HAP-1 (cell line): ENCODE results near the gene SPG7.
A peak's percentile ranks its signal among the peaks of the same experiment; 100 is the strongest.
"Not testable (repeated sequence)": the region's sequence is repeated elsewhere in the genome, so short reads cannot be mapped to it uniquely, and the experiment has no call there.

Source experiments
- DNase-seq, 2 experiments: peaks; one replicate each; pipeline ENCODE4 v3.0.0-alpha.2; 2016 to 2020; ENCODE audit warnings: low spot score in 2 of 2
- H3K27me3 ChIP-seq: fragments of 250-450 bp; sonication (Bioruptor Pico); 2 replicates; pipeline ENCODE4 v1.5.1; 2020; ENCODE audit warnings: low read depth, mild to moderate bottlenecking, moderate library complexity
- H3K36me3 ChIP-seq: fragments of 250-450 bp; sonication (Bioruptor Pico); replicated peaks from 2 replicates; pipeline ENCODE4 v1.5.1; 2020; ENCODE audit warnings: mild to moderate bottlenecking
- H3K4me1 ChIP-seq: fragments of 250-450 bp; sonication (Bioruptor Pico); 2 replicates; pipeline ENCODE4 v1.5.1; 2020; ENCODE audit warnings: mild to moderate bottlenecking
- H3K4me3 ChIP-seq: fragments of 250-450 bp; sonication (Bioruptor Pico); 2 replicates; pipeline ENCODE4 v1.5.1; 2020; ENCODE audit warnings: mild to moderate bottlenecking, moderate library complexity
- H3K9me3 ChIP-seq: fragments of 250-450 bp; sonication (Bioruptor Pico); 2 replicates; pipeline ENCODE4 v1.5.1; 2020; ENCODE audit warnings: mild to moderate bottlenecking, moderate library complexity
- in situ Hi-C: fragments of 300-500 bp; cut with MboI; formaldehyde crosslinking; loops from 3 replicates; pipeline ENCODE4 v1.14.3; 2020; ENCODE audit warnings: low sequenced_read_pairs, inconsistent platforms, mixed read lengths

Gene SPG7

DNA sequence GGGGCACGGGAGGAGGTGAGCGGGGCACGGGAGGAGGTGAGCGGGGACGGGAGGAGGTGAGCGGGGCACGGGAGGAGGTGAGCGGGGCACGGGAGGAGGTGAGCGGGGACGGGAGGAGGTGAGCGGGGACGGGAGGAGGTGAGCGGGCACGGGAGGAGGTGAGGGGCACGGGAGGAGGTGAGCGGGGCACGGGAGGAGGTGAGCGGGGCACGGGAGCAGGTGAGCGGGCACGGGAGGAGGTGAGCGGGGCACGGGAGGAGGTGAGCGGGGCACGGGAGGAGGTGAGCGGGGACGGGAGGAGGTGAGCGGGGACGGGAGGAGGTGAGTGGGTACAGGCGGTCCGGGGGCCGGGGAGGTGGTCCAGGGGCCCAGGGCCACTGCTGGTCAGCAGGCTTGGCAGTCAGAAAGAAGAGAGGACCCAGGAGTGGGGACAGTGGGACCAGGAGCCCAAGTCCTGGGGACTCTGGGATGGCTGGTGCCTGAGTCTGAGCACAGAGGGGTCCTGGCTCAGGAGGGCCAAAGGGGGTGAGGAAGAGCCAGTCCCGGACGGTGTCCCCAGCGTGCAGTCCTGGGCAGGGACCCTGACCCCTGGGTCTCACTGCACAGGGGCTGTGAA, 62.9 kb downstream of the SPG7 start:
- H3K4me1 ChIP-seq, DNase-seq, H3K9me3 ChIP-seq, H3K27me3 ChIP-seq, H3K36me3 ChIP-seq, H3K4me3 ChIP-seq: not testable (repeated sequence)
- in situ Hi-C loops, result loop anchor here (25.0 kb wide), 1 partner anchor 759 kb away; the partner anchor contains the start of genes APRT and CDT1

GRCh38 chr16:89571636-89572035, 63.4 kb downstream of the SPG7 start:
- Histone ChIP-seq H3K4me1 (peaks cover 6% of the 10 kb centered on the region), H3K9me3 (no peaks in the 10 kb centered on the region), H3K36me3 (no peaks in the 10 kb centered on the region), H3K4me3 (no peak overlapping the region), H3K27me3 (no peaks in the 10 kb centered on the region)
- DNase-seq, result no peak
- in situ Hi-C loops, result loop anchor here (25.0 kb wide), 1 partner anchor 759 kb away; the partner anchor contains the start of genes APRT and CDT1

- H3K36me3 ChIP-seq, result peaks cover 3% of the 10 kb centered on the region
- in situ Hi-C loops, result loop anchor here (25.0 kb wide), 1 partner anchor 760 kb away; the partner anchor contains the start of genes APRT and CDT1
Measured at GRCh38 chr16:89572073-89572484, 63.9 kb downstream of the SPG7 start.

GRCh38 chr16:89572485-89573205, 64.4 kb downstream of the SPG7 start:
- in situ Hi-C loops, result loop anchor here (25.0 kb wide), 1 partner anchor 760 kb away; the partner anchor contains the start of genes APRT and CDT1
- H3K36me3 ChIP-seq, result peaks cover 8% of the 10 kb centered on the region
- no peaks in the 10 kb centered on the region for H3K9me3 ChIP-seq
- peaks cover 6% of the 10 kb centered on the region for H3K4me1 ChIP-seq
- no peaks in the 10 kb centered on the region for H3K27me3 ChIP-seq
- DNase-seq, result no peak
- H3K4me3 ChIP-seq, result no peak overlapping the region

More at GRCh38 chr16:89572073-89572484, 63.9 kb downstream of the SPG7 start:
- Histone ChIP-seq H3K4me3 (no peak overlapping the region), H3K9me3 (no peaks in the 10 kb centered on the region), H3K27me3 (no peaks in the 10 kb centered on the region), H3K4me1 (peaks cover 6% of the 10 kb centered on the region)
- DNase-seq, result no peak

DNA sequence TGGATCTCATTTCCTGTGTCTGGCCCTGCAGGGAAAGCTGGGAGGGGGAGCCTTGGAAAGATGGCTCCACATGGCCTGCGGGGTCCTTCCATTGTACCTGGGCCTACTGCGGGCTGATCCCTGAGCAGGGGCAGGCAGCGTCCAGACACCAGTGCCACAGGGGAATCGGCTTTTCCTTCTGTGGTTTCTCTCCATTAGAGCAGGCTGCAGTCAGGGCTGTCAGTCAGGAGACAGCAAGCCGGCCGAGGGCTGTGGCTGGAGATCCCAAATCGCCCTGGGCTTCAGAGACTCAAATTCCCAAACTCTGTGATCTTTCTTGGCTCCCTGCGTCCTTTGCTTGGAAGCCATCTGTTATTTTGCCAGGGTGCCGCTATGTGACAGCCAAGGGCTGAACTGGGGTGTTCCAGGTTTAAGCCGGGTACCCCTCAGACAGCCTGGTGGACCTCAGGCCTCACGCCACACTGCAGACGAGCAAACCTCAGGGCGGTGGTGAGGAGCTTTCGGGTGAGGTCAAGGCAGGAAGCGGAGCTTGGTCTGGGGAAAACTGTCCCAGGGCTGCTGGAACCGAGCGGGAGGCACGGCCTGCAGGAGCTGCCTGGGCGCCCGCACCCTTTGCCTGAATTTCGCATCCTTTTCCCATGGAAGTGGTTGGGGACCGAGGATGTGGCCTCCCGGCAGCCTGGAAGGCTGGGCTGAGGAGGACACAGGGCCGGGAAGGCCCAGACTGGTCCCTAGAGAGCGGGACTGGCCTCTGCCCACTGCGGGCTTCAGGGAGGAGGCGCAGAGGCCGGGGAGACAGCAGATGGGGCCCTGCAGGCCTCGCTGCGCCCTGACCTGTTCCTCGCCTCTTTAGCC, 65.8 kb downstream of the SPG7 start:
- Histone ChIP-seq H3K36me3 (peaks cover 21% of the 10 kb centered on the region), H3K4me3 (peak overlapping the region; percentile 47), H3K27me3 (no peaks in the 10 kb centered on the region), H3K4me1 (peaks cover 6% of the 10 kb centered on the region), H3K9me3 (no peaks in the 10 kb centered on the region)
- in situ Hi-C loops, result loop anchor here (25.0 kb wide), 1 partner anchor 762 kb away; the partner anchor contains the start of genes APRT and CDT1
- DNase-seq, result no peak

DNA sequence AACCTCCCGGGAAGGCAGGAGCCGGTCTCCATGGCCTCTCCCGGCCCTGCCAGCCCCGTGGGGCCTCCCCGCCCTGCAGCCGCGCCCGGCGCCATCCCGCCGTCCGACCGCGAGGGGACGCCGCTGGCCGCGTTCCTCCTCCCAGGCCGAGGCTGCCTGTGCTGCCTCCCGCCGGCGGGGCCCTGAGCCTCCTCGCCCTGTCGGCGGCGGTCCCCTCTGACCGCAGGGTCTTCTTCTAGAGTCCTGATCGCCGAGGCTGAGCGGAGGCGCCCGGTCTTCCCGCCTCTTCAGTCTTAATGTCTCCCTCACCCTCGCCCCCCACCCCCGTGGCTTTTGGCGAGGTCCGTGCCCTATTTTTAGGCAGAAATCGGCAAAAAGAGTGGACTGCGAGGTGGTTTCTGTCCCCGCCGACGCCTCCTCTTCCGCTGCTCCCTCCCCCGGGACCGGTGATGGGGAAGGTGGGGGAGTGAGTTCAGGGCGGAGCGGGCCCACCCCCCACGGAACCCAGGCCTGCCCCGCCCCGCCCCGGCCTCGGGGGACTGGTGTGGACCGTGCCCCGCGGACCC, 66.6 kb downstream of the SPG7 start:
- DNase-seq, result peak; percentile 71 to 85
- H3K4me3 ChIP-seq, result peak overlapping the region; percentile 47
- in situ Hi-C loops, result loop anchor here (25.0 kb wide), 1 partner anchor 762 kb away; the partner anchor contains the start of genes APRT and CDT1

GRCh38 chr16:89575247-89576152, 67.3 kb downstream of the SPG7 start, which contains the start of gene CPNE7:
Gene CPNE7, plus strand, starts transcription at chr16:89575758. Its CDS starts 140 bp downstream, at chr16:89575898.
- no peaks in the 10 kb centered on the region for H3K9me3 ChIP-seq
- peak within 1 kb of the TSS; percentile 58 for H3K4me3 ChIP-seq
- in situ Hi-C loops, result no loop called here
- peaks cover 6% of the 10 kb centered on the region for H3K4me1 ChIP-seq
- peaks cover 24% of the 10 kb centered on the region for H3K36me3 ChIP-seq
- peak; percentile 32 to 68 for DNase-seq
- H3K27me3 ChIP-seq, result no peaks in the 10 kb centered on the region

More for the DNA sequence above, 66.6 kb downstream of the SPG7 start:
- peaks cover 6% of the 10 kb centered on the region for H3K4me1 ChIP-seq
- H3K9me3 ChIP-seq, result no peaks in the 10 kb centered on the region
- H3K36me3 ChIP-seq, result peaks cover 24% of the 10 kb centered on the region
- H3K27me3 ChIP-seq, result no peaks in the 10 kb centered on the region

DNA sequence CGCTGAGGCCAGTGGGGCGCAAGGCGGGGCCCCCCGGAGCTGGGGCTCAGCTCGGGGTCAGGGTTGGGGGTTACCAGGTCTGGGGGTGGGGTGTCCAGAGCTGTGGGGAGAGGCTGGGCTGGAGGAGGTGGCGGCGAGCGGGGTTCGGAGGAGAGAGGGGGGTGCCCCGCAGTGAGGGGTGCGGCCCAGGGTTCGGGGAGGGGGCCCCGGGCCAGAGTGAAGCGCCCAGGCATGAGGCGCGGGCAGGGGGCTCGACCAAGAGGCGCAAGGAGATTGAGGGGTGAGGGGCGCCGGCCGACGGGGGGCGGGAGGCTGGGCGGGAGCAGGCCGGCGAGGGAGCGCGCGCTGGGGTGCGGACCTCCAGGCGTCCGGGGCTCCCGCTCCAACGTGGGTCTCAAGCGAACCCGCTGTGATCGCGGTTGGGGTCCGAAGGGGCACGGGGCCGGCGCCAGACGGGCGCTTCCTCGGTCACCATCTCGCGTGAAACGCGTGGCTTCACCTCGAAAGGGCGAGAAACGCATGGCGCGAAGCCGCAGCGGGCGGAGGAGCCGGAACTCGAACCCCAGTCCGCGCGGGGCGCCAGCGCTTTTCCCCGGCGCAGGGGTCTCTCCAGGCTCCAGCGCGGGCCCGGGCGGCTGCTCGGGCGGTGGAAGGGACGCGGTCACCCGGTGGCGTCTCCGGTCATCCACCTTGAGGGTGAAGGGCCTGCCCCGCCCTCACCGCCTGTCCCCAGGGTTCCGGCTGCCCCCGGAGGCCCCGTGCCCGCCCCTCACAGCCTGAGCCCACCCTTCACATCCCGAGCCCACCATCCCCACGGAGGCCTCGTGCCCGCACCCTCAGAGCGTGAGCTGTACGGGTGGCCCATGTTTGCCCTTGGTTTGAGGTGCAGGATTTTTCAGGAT, 68.2 kb downstream of the SPG7 start:
- H3K4me3 ChIP-seq, result peak overlapping the region; percentile 58

GRCh38 chr16:89577055-89577759, 69.0 kb downstream of the SPG7 start:
- H3K4me3 ChIP-seq, result peak overlapping the region; percentile 58
- in situ Hi-C loops, result no loop called here

More for the DNA sequence above, 68.2 kb downstream of the SPG7 start:
- Histone ChIP-seq H3K9me3 (no peaks in the 10 kb centered on the region), H3K4me1 (peaks cover 6% of the 10 kb centered on the region), H3K36me3 (peaks cover 29% of the 10 kb centered on the region), H3K27me3 (no peaks in the 10 kb centered on the region)
- in situ Hi-C loops, result no loop called here
- peak in 1 of 2 experiments; percentile 17 for DNase-seq

DNA sequence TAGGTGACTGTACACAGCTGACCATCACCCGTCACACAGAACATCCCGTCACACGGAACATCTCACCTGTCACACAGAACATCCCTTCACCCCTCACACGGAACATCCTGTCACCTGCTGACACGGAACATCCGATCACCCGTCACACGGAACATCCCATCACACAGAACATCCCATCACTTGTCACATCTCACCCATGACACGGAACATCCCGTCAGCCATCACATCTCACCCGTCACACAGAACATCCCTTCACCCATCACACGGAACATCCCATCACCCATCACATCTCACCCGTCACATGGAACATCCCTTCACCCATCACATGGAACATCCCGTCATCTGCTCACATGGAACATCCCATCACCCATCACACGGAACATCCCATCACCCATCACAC, 71.1 kb downstream of the SPG7 start:
- H3K9me3 ChIP-seq, result no peaks in the 10 kb centered on the region
- peaks cover 58% of the 10 kb centered on the region for H3K36me3 ChIP-seq
- peaks cover 2% of the 10 kb centered on the region for H3K4me1 ChIP-seq
- H3K4me3 ChIP-seq, result no peak overlapping the region
- no peaks in the 10 kb centered on the region for H3K27me3 ChIP-seq
- in situ Hi-C loops, result no loop called here
- no peak for DNase-seq

More at GRCh38 chr16:89577055-89577759, 69.0 kb downstream of the SPG7 start:
- Histone ChIP-seq H3K27me3 (no peaks in the 10 kb centered on the region), H3K4me1 (peaks cover 6% of the 10 kb centered on the region), H3K9me3 (no peaks in the 10 kb centered on the region), H3K36me3 (peaks cover 37% of the 10 kb centered on the region)
- no peak for DNase-seq

DNA sequence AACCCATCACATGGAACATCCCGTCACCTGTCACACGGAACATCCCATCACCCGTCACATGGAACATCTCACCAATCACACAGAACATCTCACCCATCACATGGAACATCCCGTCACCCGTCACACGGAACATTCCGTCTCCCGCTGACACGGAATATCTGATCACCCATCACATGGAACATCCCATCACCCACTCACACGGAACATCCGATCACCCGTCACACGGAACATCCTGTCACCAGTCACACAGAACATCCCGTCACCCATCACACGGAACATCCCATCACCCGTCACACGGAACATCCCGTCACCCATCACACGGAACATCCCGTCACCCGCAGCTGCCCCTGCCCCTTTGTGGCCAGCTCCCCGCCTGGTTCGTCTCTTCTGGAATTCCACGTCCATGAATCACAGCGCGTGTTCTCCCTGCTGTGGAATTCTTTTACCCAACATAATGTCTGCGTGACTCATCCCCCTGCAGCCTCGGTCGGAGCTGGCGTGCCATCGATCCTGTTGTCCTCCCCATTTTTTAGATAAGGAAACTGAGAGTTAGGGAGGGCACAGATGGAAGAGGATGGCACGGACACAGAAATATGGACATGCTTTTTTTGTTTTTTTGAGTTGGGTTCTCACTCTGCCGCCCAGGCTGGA, 73.0 kb downstream of the SPG7 start:
- Histone ChIP-seq H3K9me3 (no peaks in the 10 kb centered on the region), H3K4me3 (no peak overlapping the region), H3K27me3 (no peaks in the 10 kb centered on the region), H3K36me3 (peaks cover 68% of the 10 kb centered on the region), H3K4me1 (no peaks in the 10 kb centered on the region)
- in situ Hi-C loops, result no loop called here
- no peak for DNase-seq
